GM23338 (cell line): Measurements from ENCODE around the gene PPP1R16B. TPM values are rescaled to one million over a fixed set of nuclear protein-coding genes. Genes with fewer than 3 reads are reported as not detected.

ENCODE experiments used
- ATAC-seq: fragments of 200-7000 bp; cut with Tn5 transposase; 3 replicates; pipeline ENCODE4 v1.9.1; 2020
- DNase-seq: peaks from one replicate; pipeline ENCODE4 v3.0.0-alpha.2; 2015; ENCODE audit warnings: low spot score
- H2AFZ ChIP-seq: fragments of 200-600 bp; sonication (generic); 2 replicates; pipeline ENCODE4 v1.8.0; 2016; ENCODE audit warnings: antibody characterized with exemption, mild to moderate bottlenecking, moderate library complexity
- H3F3A ChIP-seq: fragments of 200-600 bp; sonication (generic); replicated peaks from 2 replicates; pipeline ENCODE4 v1.8.0; 2017; ENCODE audit warnings: antibody characterized with exemption, mixed run types, low read depth
- H3K27ac ChIP-seq: fragments of 200-600 bp; sonication (generic); 2 replicates; pipeline ENCODE4 v1.6.1; 2016; ENCODE audit warnings: low read depth
- H3K27me3 ChIP-seq: fragments of 200-600 bp; sonication (generic); 2 replicates; pipeline ENCODE4 v1.8.0; 2016; ENCODE audit warnings: mild to moderate bottlenecking, mixed run types, moderate library complexity; ENCODE audit not compliant: insufficient read depth
- H3K36me3 ChIP-seq: fragments of 200-600 bp; sonication (generic); 2 replicates; pipeline ENCODE4 v1.8.0; 2016; ENCODE audit warnings: mild to moderate bottlenecking; ENCODE audit not compliant: insufficient read depth
- H3K4me1 ChIP-seq: fragments of 200-600 bp; sonication (generic); 2 replicates; pipeline ENCODE4 v1.8.0; 2016; ENCODE audit warnings: mild to moderate bottlenecking, moderate library complexity; ENCODE audit not compliant: insufficient read depth
- H3K4me2 ChIP-seq: fragments of 200-600 bp; sonication (generic); 2 replicates; pipeline ENCODE4 v1.7.1; 2017; ENCODE audit warnings: mixed run types
- H3K4me3 ChIP-seq: fragments of 200-600 bp; sonication (generic); 2 replicates; pipeline ENCODE4 v1.6.1; 2016; ENCODE audit warnings: mixed run types
- H3K79me2 ChIP-seq: fragments of 200-600 bp; sonication (generic); replicated peaks from 2 replicates; pipeline ENCODE4 v1.8.0; 2017; ENCODE audit warnings: mild to moderate bottlenecking; ENCODE audit not compliant: insufficient read depth
- H3K9me2 ChIP-seq: fragments of 200-600 bp; sonication (generic); 2 replicates; pipeline ENCODE4 v1.8.0; 2017; ENCODE audit not compliant: insufficient read depth
- H4K20me1 ChIP-seq: fragments of 200-600 bp; sonication (generic); replicated peaks from 2 replicates; pipeline ENCODE4 v1.8.0; 2017; ENCODE audit warnings: mild to moderate bottlenecking; ENCODE audit not compliant: insufficient read depth
- H3K27ac Mint-ChIP-seq: 2 replicates; pipeline ENCODE4 v1.8.0; 2020; ENCODE audit warnings: inconsistent platforms, mild to moderate bottlenecking, moderate library complexity, mixed read lengths
- H3K27me3 Mint-ChIP-seq: 3 replicates; pipeline ENCODE4 v1.8.0; 2022; ENCODE audit warnings: low read depth, mild to moderate bottlenecking, moderate library complexity, mixed read lengths, inconsistent platforms; ENCODE audit not compliant: insufficient read depth, poor library complexity
- H3K36me3 Mint-ChIP-seq: 3 replicates; pipeline ENCODE4 v1.8.0; 2021; ENCODE audit warnings: low read depth, mild to moderate bottlenecking, inconsistent platforms, moderate library complexity, mixed read lengths
- H3K4me1 Mint-ChIP-seq: 3 replicates; pipeline ENCODE4 v1.8.0; 2020; ENCODE audit warnings: mild to moderate bottlenecking, inconsistent platforms, mixed read lengths
- H3K4me3 Mint-ChIP-seq: 3 replicates; pipeline ENCODE4 v1.8.0; 2021; ENCODE audit warnings: moderate library complexity, mild to moderate bottlenecking, inconsistent platforms, mixed read lengths
- H3K9me3 Mint-ChIP-seq: 3 replicates; pipeline ENCODE4 v1.8.0; 2020; ENCODE audit warnings: moderate library complexity, mild to moderate bottlenecking, inconsistent platforms, mixed read lengths
- CREB1 ChIP-seq: fragments of 250-450 bp; sonication (Bioruptor Pico); IDR thresholded peaks from 2 replicates; pipeline ENCODE4 v1.5.0; 2020; ENCODE audit warnings: low read depth, mild to moderate bottlenecking, moderate library complexity
- EZH2 ChIP-seq: fragments of 200-600 bp; sonication (generic); IDR thresholded peaks from one replicate; pipeline ENCODE4 v1.8.0; 2017; ENCODE audit warnings: antibody characterized with exemption, mild to moderate bottlenecking, low read depth; ENCODE audit not compliant: unreplicated experiment
- EZH2phosphoT487 ChIP-seq: fragments of 200-600 bp; sonication (generic); IDR thresholded peaks from one replicate; pipeline ENCODE4 v1.8.1; 2018; ENCODE audit warnings: antibody characterized with exemption; ENCODE audit not compliant: unreplicated experiment
- JUNB ChIP-seq: IDR thresholded peaks from one replicate; pipeline ENCODE4 v1.6.1; 2016; ENCODE audit warnings: antibody characterized with exemption; ENCODE audit not compliant: unreplicated experiment
- NANOG ChIP-seq: IDR thresholded peaks from 2 replicates; pipeline ENCODE4 v1.6.1; 2016; ENCODE audit warnings: antibody characterized with exemption, borderline replicate concordance
- POLR2AphosphoS5 ChIP-seq: IDR thresholded peaks from 2 replicates; pipeline ENCODE4 v1.6.1; 2016; ENCODE audit warnings: antibody characterized with exemption, low read depth
- STAT1 ChIP-seq: IDR thresholded peaks from one replicate; pipeline ENCODE4 v1.6.1; 2016; ENCODE audit warnings: antibody characterized with exemption; ENCODE audit not compliant: unreplicated experiment
- ZNF114 ChIP-seq: fragments of 250-450 bp; sonication (Bioruptor Pico); IDR thresholded peaks from 2 replicates; pipeline ENCODE4 v1.5.0; 2020; ENCODE audit warnings: mild to moderate bottlenecking, moderate library complexity
- ZNF331 ChIP-seq: fragments of 250-450 bp; sonication (Bioruptor Pico); IDR thresholded peaks from 2 replicates; pipeline ENCODE4 v1.5.0; 2020; ENCODE audit warnings: low read depth, mild to moderate bottlenecking, moderate library complexity
- polyA plus RNA-seq: library from polyadenylated mRNA; unstranded; fragments of >200 nt; fragmentation: Nextera tagmentation; extraction: Ambion mirVana; gene quantifications from 2 replicates; pipeline ENCODE4 v1.2.1, GENCODE V29; 2016
- total RNA-seq: library from RNA; depleted of rRNA; stranded (reverse); fragments of >200 nt; shearing (Covaris generic); gene quantifications from 2 replicates; pipeline ENCODE4 v1.2.3, GENCODE V29; 2014
- TF ChIP-seq, protein P1 (sequence below): IDR thresholded peaks from one replicate; pipeline ENCODE4 v1.6.1; 2018; ENCODE audit warnings: antibody characterized with exemption; ENCODE audit not compliant: unreplicated experiment
- TF ChIP-seq, protein P2 (sequence below): IDR thresholded peaks from 2 replicates; pipeline ENCODE4 v1.6.1; 2016; ENCODE audit warnings: antibody characterized with exemption
- TF ChIP-seq, protein P3 (sequence below): fragments of 250-450 bp; sonication (Bioruptor Pico); IDR thresholded peaks from 2 replicates; pipeline ENCODE4 v1.5.0; 2020; ENCODE audit warnings: mild to moderate bottlenecking, moderate library complexity
- TF ChIP-seq, protein P4 (sequence below), 2 experiments: fragments of 200-600 bp in 1 of 2; sonication (generic) in 1 of 2; conservative IDR thresholded peaks; 2 replicates each; pipeline versions ENCODE4 v1.5.1 to v1.6.1; 2016 to 2017; ENCODE audit warnings: antibody characterized with exemption in 2 of 2, low read depth in 2 of 2, mild to moderate bottlenecking in 2 of 2, moderate library complexity in 1 of 2

The PPP1R16B gene
- total and polyA plus RNA-seq, 2 experiments from 2014 or later = 1.6 to 11.5 TPM

DNA sequence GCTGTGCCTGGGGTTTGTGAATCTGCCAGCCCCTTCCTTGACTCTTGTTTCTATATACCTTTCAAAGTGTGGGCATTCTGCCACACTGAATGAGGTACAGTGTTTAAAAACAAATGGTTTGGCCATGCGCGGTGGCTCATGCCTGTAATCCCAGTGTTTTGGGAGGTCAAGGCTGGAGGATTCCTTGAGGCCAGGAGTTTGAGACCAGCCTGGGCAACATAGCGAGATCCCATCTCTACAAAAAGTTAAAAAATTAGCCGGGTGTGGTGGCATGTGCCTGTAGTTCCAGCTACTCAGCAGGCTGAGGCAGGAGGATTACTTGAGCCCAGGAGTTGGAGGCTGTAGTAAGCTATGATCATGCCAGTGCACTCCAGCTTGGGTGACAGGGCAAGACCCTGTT is 126.5 kb downstream of the PPP1R16B start:
- Histone ChIP-seq H3F3A (no peaks in the 10 kb centered on the region), H3K4me1 (peaks cover 29% of the 10 kb centered on the region), H4K20me1 (peaks cover 89% of the 10 kb centered on the region), H3K27me3 (no peaks in the 10 kb centered on the region), H3K36me3 (no peaks in the 10 kb centered on the region; the same call in 1 of the 2 replicates), H3K27ac (no peak overlapping the region), H3K4me3 (no peak overlapping the region), H2AFZ (no peak overlapping the region), H3K4me2 (0 out of 2 replicates have a peak overlapping the region, but pooled peaks have one; percentile 43), H3K9me2 (no peaks in the 10 kb centered on the region), H3K79me2 (peaks cover 100% of the 10 kb centered on the region)
- no peak overlapping the region for H3K4me3 Mint-ChIP-seq
- H3K9me3 Mint-ChIP-seq = no peaks in the 10 kb centered on the region
- H3K27me3 Mint-ChIP-seq = peaks cover 14% of the 10 kb centered on the region
- peaks cover 44% of the 10 kb centered on the region for H3K4me1 Mint-ChIP-seq
- no peak overlapping the region for H3K27ac Mint-ChIP-seq
- DNase-seq (no peak), ATAC-seq (no peak)
- peaks cover 32% of the 10 kb centered on the region for H3K36me3 Mint-ChIP-seq
- TF ChIP-seq EZH2phosphoT487 = no peak
- TF ChIP-seq, protein P1, sequence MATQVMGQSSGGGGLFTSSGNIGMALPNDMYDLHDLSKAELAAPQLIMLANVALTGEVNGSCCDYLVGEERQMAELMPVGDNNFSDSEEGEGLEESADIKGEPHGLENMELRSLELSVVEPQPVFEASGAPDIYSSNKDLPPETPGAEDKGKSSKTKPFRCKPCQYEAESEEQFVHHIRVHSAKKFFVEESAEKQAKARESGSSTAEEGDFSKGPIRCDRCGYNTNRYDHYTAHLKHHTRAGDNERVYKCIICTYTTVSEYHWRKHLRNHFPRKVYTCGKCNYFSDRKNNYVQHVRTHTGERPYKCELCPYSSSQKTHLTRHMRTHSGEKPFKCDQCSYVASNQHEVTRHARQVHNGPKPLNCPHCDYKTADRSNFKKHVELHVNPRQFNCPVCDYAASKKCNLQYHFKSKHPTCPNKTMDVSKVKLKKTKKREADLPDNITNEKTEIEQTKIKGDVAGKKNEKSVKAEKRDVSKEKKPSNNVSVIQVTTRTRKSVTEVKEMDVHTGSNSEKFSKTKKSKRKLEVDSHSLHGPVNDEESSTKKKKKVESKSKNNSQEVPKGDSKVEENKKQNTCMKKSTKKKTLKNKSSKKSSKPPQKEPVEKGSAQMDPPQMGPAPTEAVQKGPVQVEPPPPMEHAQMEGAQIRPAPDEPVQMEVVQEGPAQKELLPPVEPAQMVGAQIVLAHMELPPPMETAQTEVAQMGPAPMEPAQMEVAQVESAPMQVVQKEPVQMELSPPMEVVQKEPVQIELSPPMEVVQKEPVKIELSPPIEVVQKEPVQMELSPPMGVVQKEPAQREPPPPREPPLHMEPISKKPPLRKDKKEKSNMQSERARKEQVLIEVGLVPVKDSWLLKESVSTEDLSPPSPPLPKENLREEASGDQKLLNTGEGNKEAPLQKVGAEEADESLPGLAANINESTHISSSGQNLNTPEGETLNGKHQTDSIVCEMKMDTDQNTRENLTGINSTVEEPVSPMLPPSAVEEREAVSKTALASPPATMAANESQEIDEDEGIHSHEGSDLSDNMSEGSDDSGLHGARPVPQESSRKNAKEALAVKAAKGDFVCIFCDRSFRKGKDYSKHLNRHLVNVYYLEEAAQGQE = no peak
- TF ChIP-seq, protein P2, sequence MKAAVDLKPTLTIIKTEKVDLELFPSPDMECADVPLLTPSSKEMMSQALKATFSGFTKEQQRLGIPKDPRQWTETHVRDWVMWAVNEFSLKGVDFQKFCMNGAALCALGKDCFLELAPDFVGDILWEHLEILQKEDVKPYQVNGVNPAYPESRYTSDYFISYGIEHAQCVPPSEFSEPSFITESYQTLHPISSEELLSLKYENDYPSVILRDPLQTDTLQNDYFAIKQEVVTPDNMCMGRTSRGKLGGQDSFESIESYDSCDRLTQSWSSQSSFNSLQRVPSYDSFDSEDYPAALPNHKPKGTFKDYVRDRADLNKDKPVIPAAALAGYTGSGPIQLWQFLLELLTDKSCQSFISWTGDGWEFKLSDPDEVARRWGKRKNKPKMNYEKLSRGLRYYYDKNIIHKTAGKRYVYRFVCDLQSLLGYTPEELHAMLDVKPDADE = no peak
- TF ChIP-seq, protein P3, sequence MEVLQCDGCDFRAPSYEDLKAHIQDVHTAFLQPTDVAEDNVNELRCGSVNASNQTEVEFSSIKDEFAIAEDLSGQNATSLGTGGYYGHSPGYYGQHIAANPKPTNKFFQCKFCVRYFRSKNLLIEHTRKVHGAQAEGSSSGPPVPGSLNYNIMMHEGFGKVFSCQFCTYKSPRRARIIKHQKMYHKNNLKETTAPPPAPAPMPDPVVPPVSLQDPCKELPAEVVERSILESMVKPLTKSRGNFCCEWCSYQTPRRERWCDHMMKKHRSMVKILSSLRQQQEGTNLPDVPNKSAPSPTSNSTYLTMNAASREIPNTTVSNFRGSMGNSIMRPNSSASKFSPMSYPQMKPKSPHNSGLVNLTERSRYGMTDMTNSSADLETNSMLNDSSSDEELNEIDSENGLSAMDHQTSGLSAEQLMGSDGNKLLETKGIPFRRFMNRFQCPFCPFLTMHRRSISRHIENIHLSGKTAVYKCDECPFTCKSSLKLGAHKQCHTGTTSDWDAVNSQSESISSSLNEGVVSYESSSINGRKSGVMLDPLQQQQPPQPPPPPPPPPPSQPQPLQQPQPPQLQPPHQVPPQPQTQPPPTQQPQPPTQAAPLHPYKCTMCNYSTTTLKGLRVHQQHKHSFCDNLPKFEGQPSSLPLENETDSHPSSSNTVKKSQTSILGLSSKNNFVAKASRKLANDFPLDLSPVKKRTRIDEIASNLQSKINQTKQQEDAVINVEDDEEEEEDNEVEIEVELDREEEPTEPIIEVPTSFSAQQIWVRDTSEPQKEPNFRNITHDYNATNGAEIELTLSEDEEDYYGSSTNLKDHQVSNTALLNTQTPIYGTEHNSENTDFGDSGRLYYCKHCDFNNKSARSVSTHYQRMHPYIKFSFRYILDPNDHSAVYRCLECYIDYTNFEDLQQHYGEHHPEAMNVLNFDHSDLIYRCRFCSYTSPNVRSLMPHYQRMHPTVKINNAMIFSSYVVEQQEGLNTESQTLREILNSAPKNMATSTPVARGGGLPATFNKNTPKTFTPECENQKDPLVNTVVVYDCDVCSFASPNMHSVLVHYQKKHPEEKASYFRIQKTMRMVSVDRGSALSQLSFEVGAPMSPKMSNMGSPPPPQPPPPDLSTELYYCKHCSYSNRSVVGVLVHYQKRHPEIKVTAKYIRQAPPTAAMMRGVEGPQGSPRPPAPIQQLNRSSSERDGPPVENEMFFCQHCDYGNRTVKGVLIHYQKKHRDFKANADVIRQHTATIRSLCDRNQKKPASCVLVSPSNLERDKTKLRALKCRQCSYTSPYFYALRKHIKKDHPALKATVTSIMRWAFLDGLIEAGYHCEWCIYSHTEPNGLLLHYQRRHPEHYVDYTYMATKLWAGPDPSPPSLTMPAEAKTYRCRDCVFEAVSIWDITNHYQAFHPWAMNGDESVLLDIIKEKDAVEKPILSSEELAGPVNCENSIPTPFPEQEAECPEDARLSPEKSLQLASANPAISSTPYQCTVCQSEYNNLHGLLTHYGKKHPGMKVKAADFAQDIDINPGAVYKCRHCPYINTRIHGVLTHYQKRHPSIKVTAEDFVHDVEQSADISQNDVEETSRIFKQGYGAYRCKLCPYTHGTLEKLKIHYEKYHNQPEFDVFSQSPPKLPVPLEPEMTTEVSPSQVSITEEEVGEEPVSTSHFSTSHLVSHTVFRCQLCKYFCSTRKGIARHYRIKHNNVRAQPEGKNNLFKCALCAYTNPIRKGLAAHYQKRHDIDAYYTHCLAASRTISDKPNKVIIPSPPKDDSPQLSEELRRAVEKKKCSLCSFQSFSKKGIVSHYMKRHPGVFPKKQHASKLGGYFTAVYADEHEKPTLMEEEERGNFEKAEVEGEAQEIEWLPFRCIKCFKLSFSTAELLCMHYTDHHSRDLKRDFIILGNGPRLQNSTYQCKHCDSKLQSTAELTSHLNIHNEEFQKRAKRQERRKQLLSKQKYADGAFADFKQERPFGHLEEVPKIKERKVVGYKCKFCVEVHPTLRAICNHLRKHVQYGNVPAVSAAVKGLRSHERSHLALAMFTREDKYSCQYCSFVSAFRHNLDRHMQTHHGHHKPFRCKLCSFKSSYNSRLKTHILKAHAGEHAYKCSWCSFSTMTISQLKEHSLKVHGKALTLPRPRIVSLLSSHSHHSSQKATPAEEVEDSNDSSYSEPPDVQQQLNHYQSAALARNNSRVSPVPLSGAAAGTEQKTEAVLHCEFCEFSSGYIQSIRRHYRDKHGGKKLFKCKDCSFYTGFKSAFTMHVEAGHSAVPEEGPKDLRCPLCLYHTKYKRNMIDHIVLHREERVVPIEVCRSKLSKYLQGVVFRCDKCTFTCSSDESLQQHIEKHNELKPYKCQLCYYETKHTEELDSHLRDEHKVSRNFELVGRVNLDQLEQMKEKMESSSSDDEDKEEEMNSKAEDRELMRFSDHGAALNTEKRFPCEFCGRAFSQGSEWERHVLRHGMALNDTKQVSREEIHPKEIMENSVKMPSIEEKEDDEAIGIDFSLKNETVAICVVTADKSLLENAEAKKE (CRISPR knock-in tag) = no peak
- TF ChIP-seq CREB1 (CRISPR knock-in tag) = no peak
- TF ChIP-seq EZH2 = no peak
- no peak for TF ChIP-seq JUNB
- TF ChIP-seq NANOG = no peak
- TF ChIP-seq, protein P4, sequence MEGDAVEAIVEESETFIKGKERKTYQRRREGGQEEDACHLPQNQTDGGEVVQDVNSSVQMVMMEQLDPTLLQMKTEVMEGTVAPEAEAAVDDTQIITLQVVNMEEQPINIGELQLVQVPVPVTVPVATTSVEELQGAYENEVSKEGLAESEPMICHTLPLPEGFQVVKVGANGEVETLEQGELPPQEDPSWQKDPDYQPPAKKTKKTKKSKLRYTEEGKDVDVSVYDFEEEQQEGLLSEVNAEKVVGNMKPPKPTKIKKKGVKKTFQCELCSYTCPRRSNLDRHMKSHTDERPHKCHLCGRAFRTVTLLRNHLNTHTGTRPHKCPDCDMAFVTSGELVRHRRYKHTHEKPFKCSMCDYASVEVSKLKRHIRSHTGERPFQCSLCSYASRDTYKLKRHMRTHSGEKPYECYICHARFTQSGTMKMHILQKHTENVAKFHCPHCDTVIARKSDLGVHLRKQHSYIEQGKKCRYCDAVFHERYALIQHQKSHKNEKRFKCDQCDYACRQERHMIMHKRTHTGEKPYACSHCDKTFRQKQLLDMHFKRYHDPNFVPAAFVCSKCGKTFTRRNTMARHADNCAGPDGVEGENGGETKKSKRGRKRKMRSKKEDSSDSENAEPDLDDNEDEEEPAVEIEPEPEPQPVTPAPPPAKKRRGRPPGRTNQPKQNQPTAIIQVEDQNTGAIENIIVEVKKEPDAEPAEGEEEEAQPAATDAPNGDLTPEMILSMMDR (conservative IDR thresholded peaks at IDR 0.05; ENCODE audit: low read depth in 2 of 2) = no peak
- TF ChIP-seq STAT1 = no peak
- no peak for TF ChIP-seq POLR2AphosphoS5
- no peak for TF ChIP-seq ZNF331 (CRISPR knock-in tag)
- no peak for TF ChIP-seq ZNF114
